Measurements from ENCODE around the gene TMEM201.

The TMEM201 gene

DNA sequence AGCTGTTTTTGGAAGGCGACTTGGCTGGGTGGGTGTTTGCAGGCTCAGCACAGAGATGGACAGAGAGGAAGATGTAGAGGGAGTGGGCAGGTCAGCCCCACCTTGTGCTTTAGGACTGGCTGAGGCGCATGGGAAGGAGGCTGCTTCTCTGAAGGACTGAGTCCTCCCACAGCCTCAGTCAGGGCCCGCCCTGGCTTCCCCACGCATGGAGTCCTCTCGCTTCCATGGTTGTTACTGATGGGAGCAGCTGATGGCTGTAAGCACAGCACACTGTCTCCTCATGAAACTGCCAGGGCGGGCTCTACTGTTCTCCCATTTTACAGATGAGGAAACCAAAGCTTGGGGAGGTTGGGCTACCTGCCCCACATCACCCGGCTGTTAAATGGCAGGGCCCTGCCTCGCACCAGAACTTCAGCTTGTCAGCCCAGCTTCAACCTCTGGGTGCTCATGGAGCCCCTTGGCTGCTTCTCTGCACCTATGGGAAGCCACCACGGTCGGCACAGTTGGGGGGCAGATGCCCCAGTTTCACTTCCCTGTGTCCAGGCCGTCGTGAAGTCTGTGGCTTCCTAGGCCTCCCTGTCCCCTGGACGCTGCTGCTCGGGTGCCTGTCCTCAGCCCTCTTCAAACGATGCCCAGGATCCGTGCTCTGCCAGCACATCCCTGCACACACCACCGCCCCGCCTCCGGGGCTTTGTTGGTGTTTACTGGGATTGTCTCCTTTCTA lies 2.4 kb downstream of the TMEM201 start:
- TF ChIP-seq CTCF (IDR thresholded peaks at IDR 0.05; ENCODE audit: low read depth, low read length, missing control alignments): no peak
- DNase-seq (ENCODE audit: extremely low read depth, low read depth): no peak
- peak overlapping the region; percentile 81 for H3K4me3 ChIP-seq (replicated peaks; ENCODE audit: low read depth, low read length)

GRCh38 chr1:9591669-9592509 lies 3.2 kb downstream of the TMEM201 start:
- DNase-seq (ENCODE audit: extremely low read depth, low read depth): no peak

GRCh38 chr1:9592510-9593075 lies 3.9 kb downstream of the TMEM201 start:
- no peak overlapping the region for H3K4me3 ChIP-seq (replicated peaks; ENCODE audit: low read depth, low read length)
- TF ChIP-seq CTCF (IDR thresholded peaks at IDR 0.05; ENCODE audit: low read depth, low read length, missing control alignments): no peak
- no peak for DNase-seq (ENCODE audit: extremely low read depth, low read depth)

More at GRCh38 chr1:9591669-9592509, 3.2 kb downstream of the TMEM201 start:
- TF ChIP-seq CTCF (IDR thresholded peaks at IDR 0.05; ENCODE audit: low read depth, low read length, missing control alignments): no peak
- no peak overlapping the region for H3K4me3 ChIP-seq (replicated peaks; ENCODE audit: low read depth, low read length)

- no peak overlapping the region for H3K4me3 ChIP-seq (replicated peaks; ENCODE audit: low read depth, low read length)
- DNase-seq (ENCODE audit: extremely low read depth, low read depth): no peak
- no peak for TF ChIP-seq CTCF (IDR thresholded peaks at IDR 0.05; ENCODE audit: low read depth, low read length, missing control alignments)
Observed at GRCh38 chr1:9593147-9593491, 4.4 kb downstream of the TMEM201 start.

GRCh38 chr1:9593492-9594465 lies 5.1 kb downstream of the TMEM201 start:
- TF ChIP-seq CTCF (IDR thresholded peaks at IDR 0.05; ENCODE audit: low read depth, low read length, missing control alignments): no peak
- DNase-seq (ENCODE audit: extremely low read depth, low read depth): peak; percentile 68

More at GRCh38 chr1:9593492-9594465, 5.1 kb downstream of the TMEM201 start:
- no peak overlapping the region for H3K4me3 ChIP-seq (replicated peaks; ENCODE audit: low read depth, low read length)

Data from HFF-Myc (cell line).